ENCODE data around the gene TSPO2. TPM values are rescaled to one million over a fixed set of nuclear protein-coding genes. Genes with fewer than 3 reads are reported as not detected.

Gene TSPO2
- total and polyA plus RNA-seq, 2 of the 8 experiments (the other 6 are each of a cell fraction or from before 2014, with no cell fraction given) = not detected

- TF ChIP-seq ZNF274 (IDR thresholded peaks at IDR 0.05; ENCODE audit: borderline replicate concordance, extremely low read depth, low read length) (no peak), TAF1 (IDR thresholded peaks at IDR 0.05; ENCODE audit: low read depth, low read length) (0 out of 2 replicates have a peak, but pooled peaks have one; percentile 19), POU5F1 (IDR thresholded peaks at IDR 0.05; ENCODE audit: low read depth, low read length) (no peak), KDM4A (IDR thresholded peaks at IDR 0.05; ENCODE audit: low read depth, low read length, severe bottlenecking) (no peak), SIRT6 (IDR thresholded peaks at IDR 0.05; ENCODE audit: low read length) (no peak), SIN3A (conservative IDR thresholded peaks at IDR 0.05 in 1 of 2, IDR thresholded peaks at IDR 0.05 in 1 of 2; ENCODE audit: low read depth in 1 of 2, low read length in 2 of 2) (0 out of 4 replicates have a peak, but pooled peaks of 1 of the 2 experiments have one; percentile 43), HDAC6 (IDR thresholded peaks at IDR 0.05; ENCODE audit: low read depth, low read length) (no peak), GABPA (IDR thresholded peaks at IDR 0.05; ENCODE audit: borderline replicate concordance, insufficient read depth, low read length) (no peak), SUZ12 (IDR thresholded peaks at IDR 0.05; ENCODE audit: low read length) (no peak), CBX5 (IDR thresholded peaks at IDR 0.05; ENCODE audit: low read depth, low read length) (no peak), GTF2F1 (IDR thresholded peaks at IDR 0.05; ENCODE audit: borderline replicate concordance, low read depth, low read length) (no peak), POLR2A (IDR thresholded peaks at IDR 0.05; ENCODE audit: control extremely low read depth in 1 of 2, low read depth in 2 of 2, low read length in 2 of 2) (peak in 1 of 2 experiments; percentile 6; a peak in 1 of 3 replicates), BCL11A (IDR thresholded peaks at IDR 0.05; ENCODE audit: low read depth in 2 of 2, low read length in 2 of 2) (no peak), KDM5A (IDR thresholded peaks at IDR 0.05; ENCODE audit: low read length) (no peak)
Measured at GRCh38 chr6:40997234-40997957, 44.9 kb upstream of the TSPO2 start (continued).

All from H1 (cell line).